CD4-positive, alpha-beta T cell treated with Interleukin-4 for 1 hour (primary cell): ENCODE results near the gene CTXND1.
"Not testable (repeated sequence)": the region's sequence is repeated elsewhere in the genome, so short reads cannot be mapped to it uniquely, and the experiment has no call there.

Source experiments
- DNase-seq, 2 donors: peaks; one replicate each; pipeline ENCODE4 v3.0.0-alpha.2; 2020 to 2022

The CTXND1 gene

GRCh38 chr15:80252121-80252518 lies at the start of gene CTXND1:
CTXND1 (minus strand) TSS chr15:80252213; CDS start chr15:80201949, 50,264 bp downstream.
- no peak for DNase-seq

- DNase-seq: no peak
Measured at GRCh38 chr15:80301472-80301871, 49.5 kb upstream of the CTXND1 start.

GRCh38 chr15:80295777-80296176 lies 43.8 kb upstream of the CTXND1 start:
- not testable (repeated sequence) for DNase-seq

- no peak for DNase-seq
Measured at GRCh38 chr15:80292079-80292478, 40.1 kb upstream of the CTXND1 start.

- not testable (repeated sequence) for DNase-seq
Measured at GRCh38 chr15:80290891-80291290, 38.9 kb upstream of the CTXND1 start.

- no peak for DNase-seq
Measured at GRCh38 chr15:80289528-80290495, 37.8 kb upstream of the CTXND1 start.

- no peak for DNase-seq
Measured at GRCh38 chr15:80288131-80288530, 36.1 kb upstream of the CTXND1 start.

GRCh38 chr15:80286055-80286454 lies 34.0 kb upstream of the CTXND1 start:
- no peak for DNase-seq

GRCh38 chr15:80285379-80285778 lies 33.4 kb upstream of the CTXND1 start:
- DNase-seq: no peak

- DNase-seq: no peak
Measured at GRCh38 chr15:80283531-80283930, 31.5 kb upstream of the CTXND1 start.

GRCh38 chr15:80277147-80277546 lies 25.1 kb upstream of the CTXND1 start:
- no peak for DNase-seq

- DNase-seq: no peak
Measured at GRCh38 chr15:80275961-80276360, 23.9 kb upstream of the CTXND1 start.

GRCh38 chr15:80274996-80275395 lies 23.0 kb upstream of the CTXND1 start:
- no peak for DNase-seq

GRCh38 chr15:80274554-80274953 lies 22.5 kb upstream of the CTXND1 start:
- DNase-seq: no peak

GRCh38 chr15:80272987-80273386 lies 21.0 kb upstream of the CTXND1 start:
- no peak for DNase-seq

- DNase-seq: no peak
Measured at GRCh38 chr15:80270472-80270871, 18.5 kb upstream of the CTXND1 start.

- DNase-seq: no peak
Measured at GRCh38 chr15:80268101-80268500, 16.1 kb upstream of the CTXND1 start.

- DNase-seq: no peak
Measured at GRCh38 chr15:80267658-80268057, 15.6 kb upstream of the CTXND1 start.

- no peak for DNase-seq
Measured at GRCh38 chr15:80266745-80267144, 14.7 kb upstream of the CTXND1 start.

GRCh38 chr15:80266113-80266512 lies 14.1 kb upstream of the CTXND1 start:
- DNase-seq: no peak

- no peak for DNase-seq
Measured at GRCh38 chr15:80265021-80265420, 13.0 kb upstream of the CTXND1 start.

GRCh38 chr15:80264031-80264430 lies 12.0 kb upstream of the CTXND1 start:
- no peak for DNase-seq

- no peak for DNase-seq
Measured at GRCh38 chr15:80260551-80260950, 8.5 kb upstream of the CTXND1 start.

GRCh38 chr15:80259942-80260510 lies 8.0 kb upstream of the CTXND1 start:
- no peak for DNase-seq
